HG02588 (cell line): ENCODE data around the gene SLC47A1.
"Not testable (repeated sequence)": the region's sequence is repeated elsewhere in the genome, so short reads cannot be mapped to it uniquely, and the experiment has no call there.

Experiments
- ATAC-seq: cut with Tn5 transposase; IDR thresholded peaks from one replicate; pipeline ENCODE4 v1.9.1; 2021; ENCODE audit warnings: mild to moderate bottlenecking, moderate library complexity; ENCODE audit not compliant: unreplicated experiment

SLC47A1 gene

GRCh38 chr17:19553036-19553435, 19.4 kb downstream of the SLC47A1 start:
- ATAC-seq = no peak

DNA sequence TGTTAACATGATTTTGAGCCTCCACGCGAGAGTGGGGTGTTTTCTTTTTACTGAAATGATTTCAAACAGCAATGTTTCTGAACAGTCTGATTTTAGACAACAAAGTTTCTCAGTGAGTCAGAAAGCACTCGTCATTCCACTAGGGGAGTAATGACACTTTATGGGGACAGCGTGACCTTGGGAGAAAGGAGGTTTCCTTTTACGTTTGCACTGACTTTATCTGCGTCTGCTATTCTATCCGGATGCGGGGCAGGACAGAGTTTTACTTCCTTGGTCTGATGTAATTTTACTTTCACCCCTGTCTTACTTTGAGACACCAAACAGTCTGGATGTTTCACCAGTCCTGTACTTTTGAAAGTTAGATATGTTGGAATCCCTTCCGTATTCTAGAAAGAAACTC, 20.7 kb downstream of the SLC47A1 start:
- no peak for ATAC-seq

- no peak for ATAC-seq
Observed at GRCh38 chr17:19555746-19556145, 22.1 kb downstream of the SLC47A1 start.

DNA sequence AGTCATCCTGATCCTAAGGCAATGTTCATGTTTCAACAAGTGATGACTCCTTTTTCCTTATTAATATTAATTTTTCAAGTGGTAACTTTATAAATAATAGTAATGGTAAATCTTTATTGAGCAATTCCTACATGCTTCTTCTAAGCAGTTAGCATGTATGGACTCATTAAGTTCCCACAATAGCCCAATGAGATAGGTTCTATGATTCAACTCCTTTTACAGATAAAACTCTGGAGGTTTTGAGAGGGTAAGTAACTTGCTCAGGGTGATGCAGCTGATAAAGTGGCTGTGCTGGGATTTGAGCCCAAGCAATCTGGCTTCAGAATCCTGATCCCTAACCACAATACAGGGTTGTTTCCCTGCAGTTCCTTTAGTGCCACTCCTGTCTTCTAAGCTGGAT, 25.3 kb downstream of the SLC47A1 start:
- ATAC-seq = no peak

DNA sequence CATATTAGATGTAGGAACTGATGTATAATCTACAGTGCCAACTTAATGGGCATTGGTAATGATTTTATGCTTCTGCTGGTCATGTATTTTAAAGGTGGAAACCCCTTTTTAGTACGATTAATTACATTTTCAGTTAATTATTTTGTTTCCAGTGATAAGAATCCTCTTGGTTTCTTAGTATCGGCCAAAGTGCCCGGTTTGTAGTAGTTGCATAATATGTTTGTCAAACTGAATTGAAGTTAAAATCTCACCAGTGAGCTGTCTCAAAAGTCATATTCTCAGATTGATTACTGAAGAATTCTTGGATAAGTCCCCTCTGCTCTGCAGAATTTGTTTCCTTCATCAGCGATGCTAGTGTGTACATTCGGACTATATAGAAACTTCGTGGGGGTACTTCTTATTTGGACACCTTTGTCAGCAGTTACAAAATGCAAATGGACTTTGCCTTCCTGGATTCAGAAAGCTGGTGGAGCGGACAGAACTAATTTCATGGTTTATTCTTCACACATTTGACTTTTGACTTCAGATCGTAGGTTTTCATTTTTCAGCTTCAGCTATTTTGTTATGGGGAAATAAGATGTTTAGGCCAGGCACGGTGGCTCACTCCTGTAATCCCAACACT, 28.2 kb downstream of the SLC47A1 start:
- ATAC-seq = no peak

DNA sequence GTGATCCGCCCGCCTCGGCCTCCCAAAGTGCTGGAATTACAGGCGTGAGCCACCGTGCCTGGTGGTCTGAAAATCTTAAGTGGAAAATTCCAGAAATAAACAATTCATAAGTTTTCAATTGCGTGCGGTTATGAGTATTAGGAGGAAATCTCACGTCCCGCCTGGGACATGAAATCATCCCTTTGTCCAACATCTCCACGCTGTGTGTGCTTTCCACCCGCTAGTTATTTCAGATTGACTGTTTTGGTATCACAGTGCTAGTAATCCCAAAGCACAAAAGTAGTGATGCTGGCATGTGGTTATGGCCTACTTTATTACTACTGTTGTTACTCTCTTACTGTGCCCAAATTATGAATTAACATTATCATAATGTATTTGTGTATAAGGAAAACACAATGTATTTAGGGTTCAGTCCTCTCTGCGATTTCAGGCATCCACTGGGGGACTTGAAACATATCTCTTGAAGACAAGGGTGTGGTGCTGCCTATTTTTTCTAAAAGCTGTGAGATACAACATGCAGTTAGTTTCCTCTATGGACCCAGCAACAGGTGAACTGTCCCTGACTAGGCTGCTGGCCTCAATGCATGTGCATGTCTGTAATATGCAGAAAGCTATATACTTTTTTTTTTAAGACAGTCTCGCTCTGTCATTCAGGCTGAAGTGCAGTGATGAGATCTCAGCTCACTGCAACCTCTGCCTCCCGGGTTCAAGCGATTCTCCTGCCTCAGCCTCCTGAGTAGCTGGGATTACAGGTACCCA, 32.3 kb downstream of the SLC47A1 start:
- no peak for ATAC-seq

GRCh38 chr17:19567216-19568015, 33.8 kb downstream of the SLC47A1 start:
- ATAC-seq = no peak

DNA sequence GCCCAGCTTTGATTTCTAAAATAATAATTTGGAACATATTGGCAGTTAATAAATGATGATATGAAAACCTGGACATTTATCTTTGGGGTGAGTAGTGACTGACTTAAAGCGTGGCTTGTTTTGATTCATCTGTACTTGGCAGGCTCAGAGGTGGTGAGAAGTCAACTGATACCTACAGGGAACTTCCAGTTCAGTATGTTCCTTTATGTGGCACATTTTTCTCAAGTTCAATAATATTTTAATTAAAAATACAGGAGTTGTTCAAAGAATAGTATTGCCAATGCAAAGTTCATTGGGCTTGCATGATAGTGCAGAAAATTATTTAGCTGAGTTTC, 34.3 kb downstream of the SLC47A1 start:
- ATAC-seq = no peak

DNA sequence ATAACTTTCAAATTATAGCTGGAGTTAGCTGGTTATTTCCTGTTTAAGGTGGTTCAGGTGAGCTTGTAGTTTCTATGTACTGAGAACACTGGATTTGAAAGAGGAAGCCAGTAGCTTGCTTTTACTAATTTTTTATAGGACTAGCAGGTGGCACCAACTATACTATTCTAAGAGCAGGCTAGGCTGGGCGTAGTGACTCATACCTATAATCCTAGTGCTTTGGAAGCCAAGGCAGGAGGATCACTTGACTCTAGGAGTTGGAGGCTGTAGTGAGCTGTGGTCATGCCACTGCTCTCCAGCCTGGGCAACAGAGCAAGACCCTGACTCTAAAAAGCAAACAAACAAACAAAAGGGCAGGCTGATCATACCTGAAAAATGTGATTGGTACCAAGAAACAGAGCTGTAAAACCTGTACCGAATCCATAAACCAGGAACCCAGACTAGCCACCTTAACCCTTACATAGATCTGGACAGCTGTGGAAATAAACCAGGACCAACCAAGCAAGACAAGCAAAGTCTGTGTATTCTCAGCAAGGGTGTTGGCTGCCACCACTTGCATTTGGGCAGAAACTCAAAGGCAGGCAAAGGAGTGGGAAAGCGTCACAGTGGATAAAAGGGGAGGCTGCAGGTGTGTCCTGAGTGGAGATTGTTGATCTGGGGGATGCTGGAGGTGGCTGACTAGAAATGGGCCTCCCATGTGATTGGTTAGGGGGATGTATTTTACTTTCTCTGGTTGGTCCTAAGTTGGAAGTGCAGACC, 36.3 kb downstream of the SLC47A1 start:
- no peak for ATAC-seq

DNA sequence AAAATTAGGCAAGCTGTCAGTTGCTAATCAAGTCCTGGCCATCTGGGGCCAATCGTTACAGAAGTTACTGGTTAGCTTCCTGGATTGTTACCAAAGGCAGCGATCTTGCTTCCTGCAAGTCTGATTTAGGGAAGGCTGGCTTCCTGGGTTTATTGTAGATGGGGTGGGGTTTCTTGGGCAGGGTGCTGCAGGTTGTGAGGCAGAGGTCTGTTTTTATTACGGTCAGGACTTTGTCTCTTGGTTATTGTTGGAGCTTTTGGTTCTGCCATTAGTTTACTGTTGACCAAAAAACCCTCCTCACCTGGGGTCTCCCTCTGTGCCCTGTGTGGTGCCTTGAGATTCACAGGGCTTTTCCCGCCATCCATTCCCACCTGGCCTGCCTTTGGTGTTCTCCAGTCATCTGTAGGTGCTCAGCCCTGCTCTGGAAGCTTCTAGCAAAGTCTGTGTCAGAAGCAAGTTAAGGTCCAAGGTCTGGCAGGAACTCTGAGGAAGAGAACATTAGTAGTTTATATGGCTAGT, 36.9 kb downstream of the SLC47A1 start:
- ATAC-seq = no peak

DNA sequence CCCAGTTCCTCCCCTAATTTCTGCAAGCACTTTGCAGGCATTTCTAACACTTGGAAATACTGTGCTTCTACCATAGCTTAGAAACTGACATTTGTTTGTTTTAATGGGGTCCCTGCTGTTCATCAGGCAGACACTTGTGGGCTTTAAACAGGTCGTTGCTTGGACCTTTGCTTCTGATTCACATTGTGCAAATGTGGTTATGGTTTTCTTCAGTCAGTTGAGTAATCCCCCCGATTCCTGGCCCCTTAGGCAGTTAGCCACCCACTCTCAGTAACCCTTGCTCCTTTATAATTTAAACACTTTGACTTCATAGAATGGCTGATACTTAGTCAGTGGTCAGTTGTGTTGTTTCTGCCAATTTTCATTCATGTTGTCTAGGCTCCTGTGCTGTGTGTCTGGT, 39.4 kb downstream of the SLC47A1 start:
- no peak for ATAC-seq

DNA sequence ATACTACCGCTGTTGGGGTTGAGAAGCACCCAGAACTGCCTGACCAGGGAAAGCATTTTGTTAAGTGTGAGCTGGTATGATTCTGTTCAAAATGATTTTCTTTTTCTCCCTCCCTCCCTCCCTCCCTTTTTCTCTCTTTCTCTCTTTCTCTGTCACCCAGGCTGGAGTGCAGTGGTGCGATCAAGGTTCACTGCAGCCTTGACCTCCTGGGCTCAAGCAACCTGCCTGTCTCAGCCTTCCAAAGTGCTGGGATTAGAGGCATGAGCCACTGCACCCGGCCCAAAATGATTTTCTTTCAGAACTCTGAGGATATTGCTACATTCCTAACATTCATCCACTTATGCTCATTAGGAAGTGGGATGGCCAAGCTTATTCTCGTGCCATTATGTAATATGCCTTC, 41.3 kb downstream of the SLC47A1 start:
- ATAC-seq = no peak

DNA sequence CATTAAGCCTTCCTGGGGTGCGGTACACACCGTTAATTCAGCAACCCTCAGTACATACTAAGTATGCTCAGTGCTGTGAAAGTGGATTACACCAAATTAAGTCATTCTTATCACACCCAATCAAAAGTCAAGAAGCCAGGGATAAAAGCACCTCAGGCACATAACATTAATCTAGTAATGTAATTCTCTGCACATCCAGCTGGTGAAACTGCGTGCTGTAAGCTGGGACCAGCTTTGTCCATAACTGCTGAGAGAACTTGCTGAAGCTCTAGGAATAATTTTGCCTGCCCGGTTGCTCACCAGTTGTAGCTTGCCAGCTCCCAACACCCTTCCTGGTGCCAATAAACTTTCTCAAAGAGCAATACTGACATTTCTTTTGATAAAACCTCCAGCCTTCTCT, 44.9 kb downstream of the SLC47A1 start:
- ATAC-seq = no peak

DNA sequence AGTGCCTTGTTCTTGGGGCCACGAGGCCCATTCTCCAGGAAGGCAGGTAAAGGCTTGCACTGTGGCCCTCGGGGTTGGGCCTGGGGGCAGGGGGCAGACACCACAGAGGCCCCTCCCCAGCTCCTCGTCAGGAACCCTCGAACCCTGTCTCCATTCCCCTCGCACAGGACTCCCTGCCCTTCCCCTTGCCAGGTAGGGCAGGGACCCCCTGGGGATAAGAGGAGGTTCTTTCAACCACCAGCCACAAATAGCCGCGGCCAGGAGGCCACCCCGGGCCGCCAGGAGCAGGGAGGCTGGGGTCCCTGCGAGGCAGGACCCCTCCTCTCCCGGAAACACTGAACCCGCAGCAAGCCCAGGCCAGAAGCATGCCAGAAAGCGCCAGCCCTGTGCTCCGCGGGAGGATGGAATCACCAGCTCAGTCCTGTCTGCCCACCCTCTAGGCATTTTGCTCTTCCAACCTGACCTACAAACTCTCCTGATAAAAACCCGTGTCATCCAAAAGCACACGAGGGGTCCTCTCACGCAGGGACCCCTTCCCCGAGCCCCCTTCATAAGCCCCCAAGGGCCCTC, 45.6 kb downstream of the SLC47A1 start:
- no peak for ATAC-seq

DNA sequence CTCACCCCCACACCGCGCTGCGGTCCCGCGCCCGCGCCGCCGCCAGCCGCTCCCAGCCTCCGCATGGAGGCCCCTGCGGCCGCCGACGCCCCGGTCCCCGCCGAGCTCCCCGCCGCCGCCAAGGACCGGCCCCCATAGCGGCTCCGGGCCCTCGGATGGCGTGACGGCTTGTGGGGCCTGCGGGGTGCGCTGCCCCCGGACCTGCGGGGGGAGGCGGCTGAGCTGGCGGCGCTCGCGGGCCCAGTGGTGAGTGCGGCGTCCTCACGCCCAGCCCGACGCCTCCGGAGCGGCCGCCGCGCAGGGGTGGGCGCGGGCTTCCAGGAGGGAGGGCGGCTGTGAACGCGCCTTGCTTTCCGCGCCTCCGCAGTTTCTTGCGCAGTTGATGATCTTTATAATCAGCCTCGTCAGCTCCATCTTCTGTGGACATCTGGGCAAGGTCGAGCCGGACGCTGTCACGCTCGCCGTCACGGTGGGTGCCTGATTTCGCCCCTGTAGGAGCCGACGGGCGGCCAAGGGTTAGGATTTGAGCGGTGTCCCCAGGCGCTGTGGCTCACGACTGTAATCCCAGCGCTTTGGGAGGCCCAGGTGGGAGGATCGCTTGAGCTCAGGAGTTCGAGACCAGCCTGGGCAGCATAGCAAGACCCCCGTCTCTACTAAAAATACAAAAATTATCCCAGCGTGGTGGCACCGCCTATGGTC, 46.4 kb downstream of the SLC47A1 start:
- no peak for ATAC-seq

- not testable (repeated sequence) for ATAC-seq
Observed at GRCh38 chr17:19580566-19580920, 46.9 kb downstream of the SLC47A1 start.

- not testable (repeated sequence) for ATAC-seq
Observed at GRCh38 chr17:19582152-19582551, 48.5 kb downstream of the SLC47A1 start.

DNA sequence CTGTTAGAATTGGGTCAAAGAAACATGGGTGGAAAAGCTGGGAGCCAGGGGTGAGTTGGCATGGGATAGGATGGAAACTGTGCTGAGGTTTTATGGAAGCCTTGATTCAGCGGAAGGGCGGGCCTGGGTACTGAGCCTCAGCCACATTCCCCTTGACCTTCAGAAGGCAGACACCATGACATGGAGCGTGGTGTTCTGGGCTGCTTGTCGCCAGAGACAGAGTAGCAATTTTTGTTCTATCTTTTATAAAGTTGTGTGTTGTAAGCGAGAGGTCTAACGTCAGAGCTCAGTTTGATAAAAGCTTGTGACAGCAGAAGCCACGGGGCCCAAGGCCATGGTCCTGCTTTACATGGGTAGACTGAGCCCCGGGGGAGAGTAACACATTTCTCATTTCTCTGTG, 50.2 kb downstream of the SLC47A1 start:
- ATAC-seq = no peak

- ATAC-seq = no peak
Observed at GRCh38 chr17:19590451-19590850, 56.8 kb downstream of the SLC47A1 start.

DNA sequence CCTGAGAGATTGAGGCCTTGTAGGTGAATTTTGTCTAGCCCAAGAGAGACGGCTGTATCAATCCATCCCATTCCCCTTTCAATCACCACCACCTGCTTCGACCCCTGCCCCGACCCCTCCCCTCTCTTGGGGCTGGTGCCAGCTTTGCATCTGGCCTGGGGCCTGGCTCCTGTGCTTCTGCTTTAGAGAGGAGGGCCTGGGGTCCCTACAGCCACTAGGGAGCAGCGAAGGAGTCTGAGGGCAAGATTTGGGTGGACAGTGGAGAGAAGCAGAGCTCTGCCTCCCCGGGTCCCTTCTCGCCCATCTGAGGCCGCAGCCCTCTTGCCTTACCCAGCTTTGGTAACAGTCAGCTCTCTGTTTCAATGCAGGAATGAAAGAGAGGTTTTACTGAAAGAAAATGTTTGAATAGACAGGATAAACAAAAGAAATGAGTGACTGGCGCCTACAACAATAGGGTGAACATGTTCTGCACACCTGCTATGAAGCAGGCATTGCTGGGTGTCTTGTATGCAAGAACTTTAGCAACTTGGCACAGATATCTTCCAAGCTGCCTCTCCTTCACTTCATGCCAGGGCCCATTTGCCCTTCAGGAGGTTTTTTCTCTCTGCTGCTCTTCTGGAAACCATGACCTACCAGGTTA, 57.4 kb downstream of the SLC47A1 start:
- ATAC-seq = no peak
